Measurements from ENCODE around the gene HNRNPDL.

The HNRNPDL gene

DNA sequence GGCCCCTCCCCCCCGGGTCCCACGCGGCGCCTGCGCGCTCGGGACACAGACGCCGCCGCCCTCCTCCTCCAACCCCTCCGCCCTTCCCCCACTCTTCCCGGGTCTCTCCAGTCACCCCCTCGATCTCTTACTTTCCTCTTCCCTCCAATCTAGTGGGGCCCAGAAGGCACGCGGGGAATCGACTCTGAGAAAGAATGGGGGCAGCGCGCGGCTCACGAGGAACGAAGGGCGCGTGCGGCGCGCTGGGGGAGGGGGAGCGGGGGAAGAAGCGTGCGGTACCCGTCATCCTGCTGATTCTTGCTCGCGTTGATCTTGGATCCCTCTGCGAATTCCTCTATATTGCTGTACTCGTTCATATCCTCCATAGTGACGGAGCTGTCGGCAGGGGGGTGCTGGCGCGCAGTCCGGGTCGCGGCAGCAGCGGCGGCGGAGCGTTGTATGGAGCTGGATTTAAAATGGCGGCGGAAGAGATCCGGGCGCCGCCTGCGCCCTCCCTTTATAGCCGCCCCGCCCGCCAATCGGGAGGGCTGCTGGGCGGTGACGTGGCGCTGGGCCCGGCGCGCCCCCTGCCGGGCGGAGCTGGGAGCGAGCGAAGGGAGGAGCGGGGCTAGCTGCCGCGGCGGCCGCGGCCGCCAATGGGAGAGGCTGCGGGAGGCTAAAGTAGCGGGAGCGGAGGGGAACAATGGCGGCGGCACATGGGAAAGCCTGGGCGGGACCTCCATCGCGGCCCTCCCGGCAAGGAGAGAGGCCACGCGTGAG, 1.1 kb downstream of the HNRNPDL start (continued):
- TF ChIP-seq, protein P1, sequence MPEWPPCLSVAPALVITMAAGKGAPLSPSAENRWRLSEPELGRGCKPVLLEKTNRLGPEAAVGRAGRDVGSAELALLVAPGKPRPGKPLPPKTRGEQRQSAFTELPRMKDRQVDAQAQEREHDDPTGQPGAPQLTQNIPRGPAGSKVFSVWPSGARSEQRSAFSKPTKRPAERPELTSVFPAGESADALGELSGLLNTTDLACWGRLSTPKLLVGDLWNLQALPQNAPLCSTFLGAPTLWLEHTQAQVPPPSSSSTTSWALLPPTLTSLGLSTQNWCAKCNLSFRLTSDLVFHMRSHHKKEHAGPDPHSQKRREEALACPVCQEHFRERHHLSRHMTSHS (tag by site-specific recombination; IDR thresholded peaks at IDR 0.05), result no peak
- peak; percentile 45 for TF ChIP-seq EGR2 (tag by site-specific recombination; IDR thresholded peaks at IDR 0.05; ENCODE audit: low read depth)
- no peak for TF ChIP-seq ZNF37A (tag by site-specific recombination; IDR thresholded peaks at IDR 0.05)
- TF ChIP-seq GLI4 (tag by site-specific recombination; IDR thresholded peaks at IDR 0.05), result no peak
- peak; percentile 45 for TF ChIP-seq ZXDB (tag by site-specific recombination; IDR thresholded peaks at IDR 0.05)
- TF ChIP-seq IKZF3 (tag by site-specific recombination; IDR thresholded peaks at IDR 0.05), result peak; percentile 83; the same call in 1 of the 2 replicates
- TF ChIP-seq ZBTB17 (tag by site-specific recombination; IDR thresholded peaks at IDR 0.05), result no peak
- no peak for TF ChIP-seq ZNF16 (tag by site-specific recombination; IDR thresholded peaks at IDR 0.05; ENCODE audit: low read depth)
- TF ChIP-seq PRDM1 (tag by site-specific recombination; IDR thresholded peaks at IDR 0.05), result no peak
- TF ChIP-seq MEIS1 (CRISPR knock-in tag; IDR thresholded peaks at IDR 0.05; ENCODE audit: borderline replicate concordance), result no peak
- TF ChIP-seq, protein P2, sequence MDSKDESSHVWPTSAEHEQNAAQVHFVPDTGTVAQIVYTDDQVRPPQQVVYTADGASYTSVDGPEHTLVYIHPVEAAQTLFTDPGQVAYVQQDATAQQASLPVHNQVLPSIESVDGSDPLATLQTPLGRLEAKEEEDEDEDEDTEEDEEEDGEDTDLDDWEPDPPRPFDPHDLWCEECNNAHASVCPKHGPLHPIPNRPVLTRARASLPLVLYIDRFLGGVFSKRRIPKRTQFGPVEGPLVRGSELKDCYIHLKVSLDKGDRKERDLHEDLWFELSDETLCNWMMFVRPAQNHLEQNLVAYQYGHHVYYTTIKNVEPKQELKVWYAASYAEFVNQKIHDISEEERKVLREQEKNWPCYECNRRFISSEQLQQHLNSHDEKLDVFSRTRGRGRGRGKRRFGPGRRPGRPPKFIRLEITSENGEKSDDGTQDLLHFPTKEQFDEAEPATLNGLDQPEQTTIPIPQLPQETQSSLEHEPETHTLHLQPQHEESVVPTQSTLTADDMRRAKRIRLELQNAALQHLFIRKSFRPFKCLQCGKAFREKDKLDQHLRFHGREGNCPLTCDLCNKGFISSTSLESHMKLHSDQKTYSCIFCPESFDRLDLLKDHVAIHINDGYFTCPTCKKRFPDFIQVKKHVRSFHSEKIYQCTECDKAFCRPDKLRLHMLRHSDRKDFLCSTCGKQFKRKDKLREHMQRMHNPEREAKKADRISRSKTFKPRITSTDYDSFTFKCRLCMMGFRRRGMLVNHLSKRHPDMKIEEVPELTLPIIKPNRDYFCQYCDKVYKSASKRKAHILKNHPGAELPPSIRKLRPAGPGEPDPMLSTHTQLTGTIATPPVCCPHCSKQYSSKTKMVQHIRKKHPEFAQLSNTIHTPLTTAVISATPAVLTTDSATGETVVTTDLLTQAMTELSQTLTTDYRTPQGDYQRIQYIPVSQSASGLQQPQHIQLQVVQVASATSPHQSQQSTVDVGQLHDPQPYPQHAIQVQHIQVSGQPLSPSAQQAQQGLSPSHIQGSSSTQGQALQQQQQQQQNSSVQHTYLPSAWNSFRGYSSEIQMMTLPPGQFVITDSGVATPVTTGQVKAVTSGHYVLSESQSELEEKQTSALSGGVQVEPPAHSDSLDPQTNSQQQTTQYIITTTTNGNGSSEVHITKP (tag by site-specific recombination; IDR thresholded peaks at IDR 0.05), result peak; percentile 31; the same call in 1 of the 2 replicates
- no peak for TF ChIP-seq ZNF146 (tag by site-specific recombination; IDR thresholded peaks at IDR 0.05)
- TF ChIP-seq, protein P3, sequence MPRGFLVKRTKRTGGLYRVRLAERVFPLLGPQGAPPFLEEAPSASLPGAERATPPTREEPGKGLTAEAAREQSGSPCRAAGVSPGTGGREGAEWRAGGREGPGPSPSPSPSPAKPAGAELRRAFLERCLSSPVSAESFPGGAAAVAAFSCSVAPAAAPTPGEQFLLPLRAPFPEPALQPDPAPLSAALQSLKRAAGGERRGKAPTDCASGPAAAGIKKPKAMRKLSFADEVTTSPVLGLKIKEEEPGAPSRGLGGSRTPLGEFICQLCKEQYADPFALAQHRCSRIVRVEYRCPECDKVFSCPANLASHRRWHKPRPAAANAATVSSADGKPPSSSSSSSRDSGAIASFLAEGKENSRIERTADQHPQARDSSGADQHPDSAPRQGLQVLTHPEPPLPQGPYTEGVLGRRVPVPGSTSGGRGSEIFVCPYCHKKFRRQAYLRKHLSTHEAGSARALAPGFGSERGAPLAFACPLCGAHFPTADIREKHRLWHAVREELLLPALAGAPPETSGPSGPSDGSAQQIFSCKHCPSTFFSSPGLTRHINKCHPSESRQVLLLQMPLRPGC (tag by site-specific recombination; IDR thresholded peaks at IDR 0.05), result no peak
- TF ChIP-seq ZNF133 (tag by site-specific recombination; IDR thresholded peaks at IDR 0.05), result peak; percentile 28; the same call in 1 of the 2 replicates
- no peak for TF ChIP-seq ZFP41 (tag by site-specific recombination; IDR thresholded peaks at IDR 0.05; ENCODE audit: borderline replicate concordance)
- no peak for TF ChIP-seq ZNF776 (tag by site-specific recombination; IDR thresholded peaks at IDR 0.05; ENCODE audit: borderline replicate concordance)
- TF ChIP-seq, protein P4, sequence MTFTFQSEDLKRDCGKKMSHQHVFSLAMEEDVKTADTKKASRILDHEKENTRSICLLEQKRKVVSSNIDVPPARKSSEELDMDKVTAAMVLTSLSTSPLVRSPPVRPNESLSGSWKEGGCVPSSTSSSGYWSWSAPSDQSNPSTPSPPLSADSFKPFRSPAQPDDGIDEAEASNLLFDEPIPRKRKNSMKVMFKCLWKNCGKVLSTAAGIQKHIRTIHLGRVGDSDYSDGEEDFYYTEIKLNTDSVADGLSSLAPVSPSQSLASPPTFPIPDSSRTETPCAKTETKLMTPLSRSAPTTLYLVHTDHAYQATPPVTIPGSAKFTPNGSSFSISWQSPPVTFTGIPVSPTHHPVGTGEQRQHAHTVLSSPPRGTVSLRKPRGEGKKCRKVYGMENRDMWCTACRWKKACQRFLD (tag by site-specific recombination; IDR thresholded peaks at IDR 0.05), result no peak
- TF ChIP-seq ZNF19 (tag by site-specific recombination; IDR thresholded peaks at IDR 0.05; ENCODE audit: low read depth), result no peak
- TF ChIP-seq, protein P5, sequence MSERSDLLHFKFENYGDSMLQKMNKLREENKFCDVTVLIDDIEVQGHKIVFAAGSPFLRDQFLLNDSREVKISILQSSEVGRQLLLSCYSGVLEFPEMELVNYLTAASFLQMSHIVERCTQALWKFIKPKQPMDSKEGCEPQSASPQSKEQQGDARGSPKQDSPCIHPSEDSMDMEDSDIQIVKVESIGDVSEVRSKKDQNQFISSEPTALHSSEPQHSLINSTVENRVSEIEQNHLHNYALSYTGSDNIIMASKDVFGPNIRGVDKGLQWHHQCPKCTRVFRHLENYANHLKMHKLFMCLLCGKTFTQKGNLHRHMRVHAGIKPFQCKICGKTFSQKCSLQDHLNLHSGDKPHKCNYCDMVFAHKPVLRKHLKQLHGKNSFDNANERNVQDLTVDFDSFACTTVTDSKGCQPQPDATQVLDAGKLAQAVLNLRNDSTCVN (tag by site-specific recombination; optimal IDR thresholded peaks at IDR 0.05), result peak; percentile 66
- no peak for TF ChIP-seq SALL2 (tag by site-specific recombination; IDR thresholded peaks at IDR 0.05; ENCODE audit: borderline replicate concordance)
- TF ChIP-seq ZEB2 (tag by site-specific recombination; IDR thresholded peaks at IDR 0.05), result 0 out of 2 replicates have a peak, but pooled peaks have one; percentile 9
- no peak for TF ChIP-seq SETDB1 (IDR thresholded peaks at IDR 0.05; ENCODE audit: insufficient read length, low read length)
- TF ChIP-seq, protein P6, sequence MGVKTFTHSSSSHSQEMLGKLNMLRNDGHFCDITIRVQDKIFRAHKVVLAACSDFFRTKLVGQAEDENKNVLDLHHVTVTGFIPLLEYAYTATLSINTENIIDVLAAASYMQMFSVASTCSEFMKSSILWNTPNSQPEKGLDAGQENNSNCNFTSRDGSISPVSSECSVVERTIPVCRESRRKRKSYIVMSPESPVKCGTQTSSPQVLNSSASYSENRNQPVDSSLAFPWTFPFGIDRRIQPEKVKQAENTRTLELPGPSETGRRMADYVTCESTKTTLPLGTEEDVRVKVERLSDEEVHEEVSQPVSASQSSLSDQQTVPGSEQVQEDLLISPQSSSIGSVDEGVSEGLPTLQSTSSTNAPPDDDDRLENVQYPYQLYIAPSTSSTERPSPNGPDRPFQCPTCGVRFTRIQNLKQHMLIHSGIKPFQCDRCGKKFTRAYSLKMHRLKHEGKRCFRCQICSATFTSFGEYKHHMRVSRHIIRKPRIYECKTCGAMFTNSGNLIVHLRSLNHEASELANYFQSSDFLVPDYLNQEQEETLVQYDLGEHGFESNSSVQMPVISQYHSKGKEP (tag by site-specific recombination; IDR thresholded peaks at IDR 0.05), result 0 out of 2 replicates have a peak, but pooled peaks have one; percentile 5
- no peak for TF ChIP-seq ZNF521 (tag by site-specific recombination; IDR thresholded peaks at IDR 0.05)
- no peak for TF ChIP-seq ZNF555 (tag by site-specific recombination; conservative IDR thresholded peaks at IDR 0.05)
- TF ChIP-seq ZNF157 (tag by site-specific recombination; IDR thresholded peaks at IDR 0.05), result no peak

All from HEK293 (cell line).